T47D (cell line): ENCODE measurements around the gene GRM7.

ENCODE experiments used
- DNase-seq, 2 experiments: peaks; one replicate each; pipeline versions ENCODE4 v3.0.0 to v3.0.0-alpha.2; 2011 to 2012; ENCODE audit warnings: low read depth in 1 of 2, low spot score in 1 of 2
- JUND ChIP-seq: IDR thresholded peaks from 2 replicates; pipeline ENCODE4 v1.6.1; 2012; ENCODE audit warnings: low read depth
- in situ Hi-C: cut with HindIII; loops from 2 replicates; pipeline ENCODE4 v1.10.0; 2016; ENCODE audit warnings: low sequenced_read_pairs, low pct_unique_long_range_greater_than_20kb

GRM7 gene

GRCh38 chr3:7001370-7001769, 140.5 kb downstream of the GRM7 start:
- TF ChIP-seq JUND = no peak
- DNase-seq = no peak
- in situ Hi-C loops = no loop called here

- DNase-seq = no peak
- in situ Hi-C loops = no loop called here
- TF ChIP-seq JUND = no peak
These were observed 154.9 kb downstream of the GRM7 start for GRCh38 chr3:7015683-7016440.

GRCh38 chr3:7025581-7026300, 164.8 kb downstream of the GRM7 start:
- DNase-seq = no peak
- no peak for TF ChIP-seq JUND
- in situ Hi-C loops = no loop called here

- in situ Hi-C loops = no loop called here
- no peak for TF ChIP-seq JUND
- no peak for DNase-seq
These were observed 168.6 kb downstream of the GRM7 start for GRCh38 chr3:7029562-7029961.

GRCh38 chr3:7038394-7038793, 177.5 kb downstream of the GRM7 start:
- DNase-seq = no peak
- no peak for TF ChIP-seq JUND
- in situ Hi-C loops = no loop called here

GRCh38 chr3:7062714-7063113, 201.8 kb downstream of the GRM7 start:
- no peak for DNase-seq
- no peak for TF ChIP-seq JUND
- in situ Hi-C loops = no loop called here

GRCh38 chr3:7070461-7070860, 209.5 kb downstream of the GRM7 start:
- in situ Hi-C loops = no loop called here
- TF ChIP-seq JUND = no peak
- no peak for DNase-seq

GRCh38 chr3:7074217-7074616, 213.3 kb downstream of the GRM7 start:
- no peak for DNase-seq
- TF ChIP-seq JUND = no peak
- in situ Hi-C loops = no loop called here

GRCh38 chr3:7075117-7075516, 214.2 kb downstream of the GRM7 start:
- no peak for TF ChIP-seq JUND
- no peak for DNase-seq
- in situ Hi-C loops = no loop called here

GRCh38 chr3:7075901-7076300, 215.0 kb downstream of the GRM7 start:
- no peak for DNase-seq
- in situ Hi-C loops = no loop called here
- TF ChIP-seq JUND = no peak

GRCh38 chr3:7082244-7082643, 221.3 kb downstream of the GRM7 start:
- no peak for TF ChIP-seq JUND
- in situ Hi-C loops = no loop called here
- DNase-seq = no peak

GRCh38 chr3:7086417-7086816, 225.5 kb downstream of the GRM7 start:
- in situ Hi-C loops = no loop called here
- DNase-seq = no peak
- no peak for TF ChIP-seq JUND

GRCh38 chr3:7095116-7095515, 234.2 kb downstream of the GRM7 start:
- in situ Hi-C loops = no loop called here
- no peak for DNase-seq
- TF ChIP-seq JUND = no peak
